Epidermal melanocyte (primary cell): Measurements from ENCODE around the gene AK1.

ENCODE experiments used
- DNase-seq: peaks from one replicate; pipeline ENCODE4 v3.0.0; 2011; ENCODE audit warnings: low spot score; ENCODE audit not compliant: insufficient read length

The AK1 gene

GRCh38 chr9:127877566-127877998, at the start of gene AK1:
Gene AK1 (minus strand): TSS chr9:127877675. CDS start chr9:127874617, 3,058 bp downstream.
- DNase-seq: peak; percentile 77

- no peak for DNase-seq
These were observed 49.4 kb upstream of the AK1 start for GRCh38 chr9:127926906-127927200.

- DNase-seq: no peak
These were observed 48.8 kb upstream of the AK1 start for GRCh38 chr9:127925959-127926905.

- DNase-seq: no peak
These were observed 47.4 kb upstream of the AK1 start for GRCh38 chr9:127924736-127925444.

GRCh38 chr9:127923771-127924170, 46.3 kb upstream of the AK1 start:
- no peak for DNase-seq

- DNase-seq: no peak
These were observed 45.6 kb upstream of the AK1 start for GRCh38 chr9:127923046-127923445.

GRCh38 chr9:127921557-127922120, 44.2 kb upstream of the AK1 start:
- DNase-seq: peak; percentile 86

GRCh38 chr9:127920794-127921193, 43.3 kb upstream of the AK1 start:
- no peak for DNase-seq

GRCh38 chr9:127919253-127919815, 41.9 kb upstream of the AK1 start:
- peak; percentile 79 for DNase-seq

- DNase-seq: no peak
These were observed 41.0 kb upstream of the AK1 start for GRCh38 chr9:127918183-127919107.

- DNase-seq: no peak
These were observed 40.1 kb upstream of the AK1 start for GRCh38 chr9:127917603-127918002.

GRCh38 chr9:127916720-127917581, 39.5 kb upstream of the AK1 start, which contains the start of gene ST6GALNAC4:
Gene ST6GALNAC4 (minus strand): TSS chr9:127917041. CDS start chr9:127916419, 622 bp downstream.
- peak; percentile 90 for DNase-seq

- DNase-seq: no peak
These were observed 38.6 kb upstream of the AK1 start for GRCh38 chr9:127915801-127916719.

- DNase-seq: no peak
These were observed 37.9 kb upstream of the AK1 start for GRCh38 chr9:127915325-127915752.

- DNase-seq: no peak
These were observed 36.2 kb upstream of the AK1 start for GRCh38 chr9:127913682-127914081.

- no peak for DNase-seq
These were observed 35.4 kb upstream of the AK1 start for GRCh38 chr9:127912882-127913281.

GRCh38 chr9:127912296-127912695, 34.8 kb upstream of the AK1 start:
- no peak for DNase-seq

- no peak for DNase-seq
These were observed 33.2 kb upstream of the AK1 start for GRCh38 chr9:127910613-127911205.
